Panc1 (cell line): ENCODE data around the gene CEP55. TPM values are rescaled to one million over a fixed set of nuclear protein-coding genes. Genes with fewer than 3 reads are reported as not detected.

Experiments
- ATAC-seq: fragments of 200-7000 bp; cut with Tn5 transposase; 2 replicates; pipeline ENCODE4 v1.9.1; 2020; ENCODE audit warnings: mild to moderate bottlenecking, moderate library complexity
- BruUV-seq: library from RNA; stranded (reverse); fragments of 400-500 nt; replicated peaks from 2 replicates; lab custom pipeline; 2021; lab: Mats Ljungman, UMichigan
- CTCF ChIA-PET: fragments of 300-600 bp; sonication (Branson Sonifier 250); formaldehyde crosslinking; loops from one replicate; lab custom pipeline; 2022; ENCODE audit warnings: antibody characterized with exemption; lab: Charles Lee
- POLR2A ChIA-PET: fragments of 300-600 bp; sonication (Branson Sonifier 250); formaldehyde crosslinking; loops from one replicate; lab custom pipeline; 2022; ENCODE audit warnings: antibody characterized with exemption; lab: Charles Lee
- DNase-seq: peaks from one replicate; pipeline ENCODE4 v3.0.0-alpha.2; 2010; ENCODE audit warnings: low read depth, low spot score
- H3K27ac ChIP-seq: 2 replicates; pipeline ENCODE4 v1.5.1; 2011; ENCODE audit warnings: mild to moderate bottlenecking, low read length, inconsistent platforms
- H3K27me3 ChIP-seq: fragments of 200-500 bp; sonication (Bioruptor generic); 2 replicates; pipeline ENCODE4 v1.6.0; 2014; ENCODE audit warnings: low read length, inconsistent platforms; ENCODE audit not compliant: control insufficient read depth, insufficient read depth
- H3K36me3 ChIP-seq: fragments of 200-500 bp; sonication (Bioruptor generic); 2 replicates; pipeline ENCODE4 v1.5.1; 2014; ENCODE audit warnings: inconsistent platforms, mild to moderate bottlenecking, low read length, moderate library complexity; ENCODE audit not compliant: control insufficient read depth, insufficient read depth
- H3K4me1 ChIP-seq: 2 replicates; pipeline ENCODE4 v1.5.1; 2011; ENCODE audit warnings: inconsistent platforms, mild to moderate bottlenecking, low read length, moderate library complexity; ENCODE audit not compliant: control insufficient read depth, insufficient read depth
- H3K4me3 ChIP-seq, 2 experiments: 2 replicates each; pipeline ENCODE4 v1.5.1; 2011 to 2012; ENCODE audit warnings: low read depth in 2 of 2, low read length in 2 of 2, mild to moderate bottlenecking in 2 of 2, inconsistent platforms in 1 of 2, moderate library complexity in 1 of 2
- H3K9me3 ChIP-seq: fragments of 200-500 bp; sonication (Bioruptor generic); 2 replicates; pipeline ENCODE4 v1.5.1; 2014; ENCODE audit warnings: low read depth, mild to moderate bottlenecking, inconsistent platforms, low read length, moderate library complexity; ENCODE audit not compliant: control insufficient read depth, insufficient read depth
- POLR2AphosphoS5 ChIP-seq: IDR thresholded peaks from 2 replicates; pipeline ENCODE4 v1.6.1; 2012; ENCODE audit warnings: mild to moderate bottlenecking, low read depth, low read length, moderate library complexity
- REST ChIP-seq, 2 experiments: IDR thresholded peaks; 2 replicates each; pipeline ENCODE4 v1.6.1; 2011 to 2012; ENCODE audit warnings: low read depth in 2 of 2, control low read depth in 1 of 2, low read length in 1 of 2, mild to moderate bottlenecking in 1 of 2, moderate library complexity in 1 of 2; ENCODE audit not compliant: insufficient read depth in 1 of 2
- SIN3A ChIP-seq: IDR thresholded peaks from 2 replicates; pipeline ENCODE4 v1.6.1; 2012; ENCODE audit warnings: low read depth, mild to moderate bottlenecking, low read length, moderate library complexity, borderline replicate concordance; ENCODE audit not compliant: insufficient read depth
- TCF7L2 ChIP-seq: IDR thresholded peaks from 2 replicates; pipeline ENCODE4 v1.6.1; 2011; ENCODE audit warnings: mild to moderate bottlenecking, low read depth, low read length, inconsistent platforms
- in situ Hi-C: cut with HindIII; loops from 2 replicates; pipeline ENCODE4 v1.10.0; 2016; ENCODE audit warnings: low sequenced_read_pairs, low pct_unique_long_range_greater_than_20kb
- intact Hi-C: fragments of 100-400 bp; cut with micrococcal nuclease; formaldehyde crosslinking; loops from one replicate; pipeline ENCODE4 v1.10.0; 2022; ENCODE audit not compliant: unreplicated experiment
- total RNA-seq: library from RNA; stranded (reverse); gene quantifications from one replicate; pipeline ENCODE4 v1.2.1, GENCODE V29; 2021; ENCODE audit not compliant: unreplicated experiment
- TF ChIP-seq, protein P1 (sequence below): fragments of 450-650 bp; IDR thresholded peaks from 2 replicates; pipeline ENCODE4 v1.5.1; 2017; ENCODE audit warnings: mild to moderate bottlenecking

The CEP55 gene
- total RNA-seq, 1 experiment from 2014 or later, result 96.4 TPM

DNA sequence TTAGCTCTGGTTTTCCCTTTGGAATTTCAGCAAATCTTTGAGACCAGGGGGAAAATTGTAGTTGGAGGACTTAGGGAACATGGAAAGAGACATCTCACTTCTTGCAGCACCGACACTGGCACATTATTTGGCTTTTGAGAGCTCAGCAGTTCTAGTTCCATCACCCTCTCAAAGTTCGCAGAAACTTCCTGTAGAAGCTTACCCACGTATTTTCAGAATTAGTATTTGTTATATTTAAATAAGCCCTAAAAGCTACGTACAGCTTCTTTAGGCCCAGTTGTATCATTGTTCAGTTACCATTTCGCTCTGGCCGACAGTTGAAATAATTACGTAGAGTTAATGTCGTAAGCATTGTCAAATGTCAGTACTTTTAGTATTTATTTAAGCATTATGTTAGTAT, 13.4 kb downstream of the CEP55 start:
- no peak overlapping the region for H3K27ac ChIP-seq
- intact Hi-C loops (no loop called here), in situ Hi-C loops (no loop called here)
- TF ChIP-seq, protein P1, sequence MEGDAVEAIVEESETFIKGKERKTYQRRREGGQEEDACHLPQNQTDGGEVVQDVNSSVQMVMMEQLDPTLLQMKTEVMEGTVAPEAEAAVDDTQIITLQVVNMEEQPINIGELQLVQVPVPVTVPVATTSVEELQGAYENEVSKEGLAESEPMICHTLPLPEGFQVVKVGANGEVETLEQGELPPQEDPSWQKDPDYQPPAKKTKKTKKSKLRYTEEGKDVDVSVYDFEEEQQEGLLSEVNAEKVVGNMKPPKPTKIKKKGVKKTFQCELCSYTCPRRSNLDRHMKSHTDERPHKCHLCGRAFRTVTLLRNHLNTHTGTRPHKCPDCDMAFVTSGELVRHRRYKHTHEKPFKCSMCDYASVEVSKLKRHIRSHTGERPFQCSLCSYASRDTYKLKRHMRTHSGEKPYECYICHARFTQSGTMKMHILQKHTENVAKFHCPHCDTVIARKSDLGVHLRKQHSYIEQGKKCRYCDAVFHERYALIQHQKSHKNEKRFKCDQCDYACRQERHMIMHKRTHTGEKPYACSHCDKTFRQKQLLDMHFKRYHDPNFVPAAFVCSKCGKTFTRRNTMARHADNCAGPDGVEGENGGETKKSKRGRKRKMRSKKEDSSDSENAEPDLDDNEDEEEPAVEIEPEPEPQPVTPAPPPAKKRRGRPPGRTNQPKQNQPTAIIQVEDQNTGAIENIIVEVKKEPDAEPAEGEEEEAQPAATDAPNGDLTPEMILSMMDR, result no peak
- TF ChIP-seq REST (IDR thresholded peaks at IDR 0.05; ENCODE audit: insufficient read depth in 1 of 2, low read depth in 2 of 2, low read length in 1 of 2) (no peak), TCF7L2 (no peak), SIN3A (no peak), POLR2AphosphoS5 (no peak)
- POLR2A ChIA-PET, result no interaction called here
- H3K36me3 ChIP-seq, result peaks cover 36% of the 10 kb centered on the region; the same call in 1 of the 2 replicates
- no peak overlapping the region for H3K4me3 ChIP-seq
- H3K27me3 ChIP-seq, result no peaks in the 10 kb centered on the region
- ATAC-seq (no peak), DNase-seq (no peak)
- H3K9me3 ChIP-seq, result no peaks in the 10 kb centered on the region
- BruUV-seq, result no TSS peak
- CTCF ChIA-PET, result interaction anchor here (0.7 kb wide), 1 partner anchor 214 kb away, joined by 3 read pairs; no protein-coding TSS in a partner anchor
- H3K4me1 ChIP-seq, result no peaks in the 10 kb centered on the region

DNA sequence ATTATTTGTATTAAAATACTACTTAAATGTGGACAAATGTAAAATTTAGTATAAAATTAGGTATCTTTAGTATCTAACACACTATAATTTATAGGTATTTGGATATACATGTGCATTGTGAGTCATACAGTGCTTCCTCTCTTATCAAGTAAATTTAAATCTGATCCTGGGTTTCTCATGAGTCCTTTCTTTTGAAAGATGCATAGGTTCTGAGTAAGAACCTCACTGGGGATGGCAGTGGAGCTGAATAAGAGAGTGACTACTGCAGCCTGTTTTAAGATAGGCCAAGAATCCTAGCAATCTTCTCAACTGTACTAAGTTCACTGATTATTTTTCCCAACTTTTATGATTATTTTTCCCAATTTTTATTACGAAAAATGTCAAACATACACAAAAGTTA, 16.2 kb downstream of the CEP55 start:
- Histone ChIP-seq H3K36me3 (peaks cover 53% of the 10 kb centered on the region), H3K4me3 (no peak overlapping the region), H3K27ac (no peak overlapping the region), H3K4me1 (no peaks in the 10 kb centered on the region), H3K27me3 (no peaks in the 10 kb centered on the region), H3K9me3 (no peaks in the 10 kb centered on the region)
- CTCF ChIA-PET, result no interaction called here
- in situ Hi-C loops (no loop called here), intact Hi-C loops (no loop called here)
- TF ChIP-seq SIN3A (no peak), POLR2AphosphoS5 (no peak), TCF7L2 (no peak), REST (IDR thresholded peaks at IDR 0.05; ENCODE audit: insufficient read depth in 1 of 2, low read depth in 2 of 2, low read length in 1 of 2) (no peak)
- TF ChIP-seq, protein P1, result no peak
- POLR2A ChIA-PET, result no interaction called here
- DNase-seq, result no peak
- BruUV-seq, result no TSS peak
- no peak for ATAC-seq
